Measurements from ENCODE around the gene PRCD.
A peak's percentile ranks its signal among the peaks of the same experiment; 100 is the strongest.

PRCD gene

GRCh38 chr17:76560036-76560876 lies 20.4 kb downstream of the PRCD start:
- peaks cover 13% of the 10 kb centered on the region for H3K79me2 ChIP-seq (ENCODE audit: control insufficient read depth, insufficient read depth, low read length, poor library complexity)
- no peak overlapping the region for H2AFZ ChIP-seq (ENCODE audit: insufficient read depth, low read length, poor library complexity)
- no peak for DNase-seq
- H4K12ac ChIP-seq (ENCODE audit: low read depth, low read length) = no peak overlapping the region
- H3K4me2 ChIP-seq (ENCODE audit: low read length) = no peak overlapping the region
- no peak overlapping the region for H3K18ac ChIP-seq (ENCODE audit: low read length)
- no peak overlapping the region for H3K9ac ChIP-seq (ENCODE audit: low read length)
- H2BK12ac ChIP-seq (ENCODE audit: low read length) = no peak overlapping the region
- no peak overlapping the region for H4K8ac ChIP-seq (ENCODE audit: low read depth, low read length)
- H4K91ac ChIP-seq (ENCODE audit: low read depth, low read length) = no peak overlapping the region
- peaks cover 18% of the 10 kb centered on the region for H3K79me1 ChIP-seq (ENCODE audit: low read length)
- H2AK5ac ChIP-seq (ENCODE audit: low read length) = no peak overlapping the region
- H3K27me3 ChIP-seq (ENCODE audit: insufficient read depth, low read length) = no peaks in the 10 kb centered on the region
- no peak overlapping the region for H2BK5ac ChIP-seq (ENCODE audit: low read depth, low read length, poor library complexity)
- H3K23ac ChIP-seq (ENCODE audit: low read length) = no peak overlapping the region
- H3K4me3 ChIP-seq (ENCODE audit: low read depth, low read length) = no peak overlapping the region
- no peak overlapping the region for H2BK120ac ChIP-seq (ENCODE audit: insufficient read depth, low read length, poor library complexity)
- no CpG with 5 or more reads among the region's 10 CpGs for WGBS (ENCODE audit: extremely low coverage, insufficient coverage, insufficient read length)
- no peak overlapping the region for H3K27ac ChIP-seq (ENCODE audit: low read depth, low read length)
- H3K4me1 ChIP-seq (ENCODE audit: control insufficient read depth in 1 of 2, insufficient read depth in 2 of 2, low read length in 2 of 2) = peaks cover 0 to 3% of the 10 kb centered on the region in 2 experiments
- no peaks in the 10 kb centered on the region for H3K9me3 ChIP-seq (ENCODE audit: insufficient read depth, low read depth, low read length)
- no peak overlapping the region for H3K14ac ChIP-seq (ENCODE audit: low read length)
- H3K36me3 ChIP-seq (ENCODE audit: control insufficient read depth in 1 of 2, insufficient read depth in 2 of 2, low read length in 2 of 2) = peaks cover 15 to 25% of the 10 kb centered on the region in 2 experiments
- peak overlapping the region; percentile 72 for H3K4ac ChIP-seq (ENCODE audit: low read depth, low read length)

DNA sequence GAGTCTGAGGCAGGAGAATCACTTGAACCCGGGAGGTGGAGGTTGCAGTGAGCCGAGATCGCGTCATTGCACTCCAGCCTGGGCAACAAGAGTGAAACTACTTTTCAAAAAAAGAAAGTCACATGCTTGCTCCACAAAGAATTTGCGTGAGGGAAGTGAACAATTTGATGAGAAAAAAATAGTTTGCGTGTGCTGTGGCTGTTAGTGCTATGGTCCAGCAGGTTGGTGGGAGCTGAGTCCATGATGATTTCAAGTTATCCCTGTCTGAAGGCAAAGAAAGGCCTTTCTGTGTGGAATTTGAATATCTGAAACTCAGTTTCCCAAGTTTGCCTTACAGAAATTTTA lies 21.0 kb downstream of the PRCD start:
- Histone ChIP-seq H4K91ac (ENCODE audit: low read depth, low read length) (no peak overlapping the region), H3K79me2 (ENCODE audit: control insufficient read depth, insufficient read depth, low read length, poor library complexity) (peaks cover 13% of the 10 kb centered on the region), H3K18ac (ENCODE audit: low read length) (no peak overlapping the region), H3K4me2 (ENCODE audit: low read length) (no peak overlapping the region), H3K23ac (ENCODE audit: low read length) (no peak overlapping the region), H3K9ac (ENCODE audit: low read length) (no peak overlapping the region), H2BK12ac (ENCODE audit: low read length) (no peak overlapping the region), H3K14ac (ENCODE audit: low read length) (no peak overlapping the region), H3K36me3 (ENCODE audit: control insufficient read depth in 1 of 2, insufficient read depth in 2 of 2, low read length in 2 of 2) (peaks cover 15 to 31% of the 10 kb centered on the region in 2 experiments), H3K4me1 (ENCODE audit: control insufficient read depth in 1 of 2, insufficient read depth in 2 of 2, low read length in 2 of 2) (no peaks in the 10 kb centered on the region), H3K79me1 (ENCODE audit: low read length) (peaks cover 13% of the 10 kb centered on the region), H3K9me3 (ENCODE audit: insufficient read depth, low read depth, low read length) (no peaks in the 10 kb centered on the region), H3K4ac (ENCODE audit: low read depth, low read length) (no peak overlapping the region), H2AFZ (ENCODE audit: insufficient read depth, low read length, poor library complexity) (no peak overlapping the region), H4K12ac (ENCODE audit: low read depth, low read length) (no peak overlapping the region), H2AK5ac (ENCODE audit: low read length) (no peak overlapping the region), H3K27me3 (ENCODE audit: insufficient read depth, low read length) (no peaks in the 10 kb centered on the region), H4K8ac (ENCODE audit: low read depth, low read length) (no peak overlapping the region), H2BK5ac (ENCODE audit: low read depth, low read length, poor library complexity) (no peak overlapping the region), H3K27ac (ENCODE audit: low read depth, low read length) (no peak overlapping the region), H2BK120ac (ENCODE audit: insufficient read depth, low read length, poor library complexity) (no peak overlapping the region), H3K4me3 (ENCODE audit: low read depth, low read length) (no peak overlapping the region)
- no peak for DNase-seq
- no CpG with 5 or more reads among the region's 6 CpGs for WGBS (ENCODE audit: extremely low coverage, insufficient coverage, insufficient read length)

GRCh38 chr17:76561332-76561731 lies 21.5 kb downstream of the PRCD start:
- no peak overlapping the region for H4K8ac ChIP-seq (ENCODE audit: low read depth, low read length)
- peak overlapping the region; percentile 46 for H3K4ac ChIP-seq (ENCODE audit: low read depth, low read length)
- H3K79me2 ChIP-seq (ENCODE audit: control insufficient read depth, insufficient read depth, low read length, poor library complexity) = peaks cover 13% of the 10 kb centered on the region
- H2BK5ac ChIP-seq (ENCODE audit: low read depth, low read length, poor library complexity) = no peak overlapping the region
- H3K9ac ChIP-seq (ENCODE audit: low read length) = no peak overlapping the region
- no peak overlapping the region for H4K12ac ChIP-seq (ENCODE audit: low read depth, low read length)
- H3K4me2 ChIP-seq (ENCODE audit: low read length) = no peak overlapping the region
- H3K36me3 ChIP-seq (ENCODE audit: control insufficient read depth in 1 of 2, insufficient read depth in 2 of 2, low read length in 2 of 2) = peaks cover 17 to 35% of the 10 kb centered on the region in 2 experiments
- no CpG with 5 or more reads among the region's 7 CpGs for WGBS (ENCODE audit: extremely low coverage, insufficient coverage, insufficient read length)
- H3K14ac ChIP-seq (ENCODE audit: low read length) = no peak overlapping the region
- H3K4me1 ChIP-seq (ENCODE audit: control insufficient read depth in 1 of 2, insufficient read depth in 2 of 2, low read length in 2 of 2) = no peaks in the 10 kb centered on the region
- H3K27ac ChIP-seq (ENCODE audit: low read depth, low read length) = no peak overlapping the region
- H3K27me3 ChIP-seq (ENCODE audit: insufficient read depth, low read length) = no peaks in the 10 kb centered on the region
- H3K23ac ChIP-seq (ENCODE audit: low read length) = no peak overlapping the region
- DNase-seq = no peak
- H3K9me3 ChIP-seq (ENCODE audit: insufficient read depth, low read depth, low read length) = no peaks in the 10 kb centered on the region
- no peak overlapping the region for H2BK120ac ChIP-seq (ENCODE audit: insufficient read depth, low read length, poor library complexity)
- no peak overlapping the region for H2BK12ac ChIP-seq (ENCODE audit: low read length)
- H3K79me1 ChIP-seq (ENCODE audit: low read length) = peaks cover 13% of the 10 kb centered on the region
- no peak overlapping the region for H3K4me3 ChIP-seq (ENCODE audit: low read depth, low read length)
- H4K91ac ChIP-seq (ENCODE audit: low read depth, low read length) = no peak overlapping the region
- H3K18ac ChIP-seq (ENCODE audit: low read length) = no peak overlapping the region
- H2AFZ ChIP-seq (ENCODE audit: insufficient read depth, low read length, poor library complexity) = no peak overlapping the region
- H2AK5ac ChIP-seq (ENCODE audit: low read length) = no peak overlapping the region

GRCh38 chr17:76561799-76562268 lies 22.0 kb downstream of the PRCD start:
- Histone ChIP-seq H3K79me2 (ENCODE audit: control insufficient read depth, insufficient read depth, low read length, poor library complexity) (peaks cover 13% of the 10 kb centered on the region), H2BK12ac (ENCODE audit: low read length) (no peak overlapping the region), H4K8ac (ENCODE audit: low read depth, low read length) (no peak overlapping the region), H3K4me1 (ENCODE audit: control insufficient read depth in 1 of 2, insufficient read depth in 2 of 2, low read length in 2 of 2) (no peaks in the 10 kb centered on the region), H2AFZ (ENCODE audit: insufficient read depth, low read length, poor library complexity) (no peak overlapping the region), H2BK120ac (ENCODE audit: insufficient read depth, low read length, poor library complexity) (no peak overlapping the region), H3K9ac (ENCODE audit: low read length) (no peak overlapping the region), H3K23ac (ENCODE audit: low read length) (no peak overlapping the region), H4K91ac (ENCODE audit: low read depth, low read length) (no peak overlapping the region), H3K27me3 (ENCODE audit: insufficient read depth, low read length) (no peaks in the 10 kb centered on the region), H3K4me3 (ENCODE audit: low read depth, low read length) (no peak overlapping the region), H3K18ac (ENCODE audit: low read length) (no peak overlapping the region), H3K4ac (ENCODE audit: low read depth, low read length) (no peak overlapping the region), H3K36me3 (ENCODE audit: control insufficient read depth in 1 of 2, insufficient read depth in 2 of 2, low read length in 2 of 2) (peaks cover 20 to 40% of the 10 kb centered on the region in 2 experiments), H3K14ac (ENCODE audit: low read length) (no peak overlapping the region), H3K27ac (ENCODE audit: low read depth, low read length) (no peak overlapping the region), H3K79me1 (ENCODE audit: low read length) (peaks cover 12% of the 10 kb centered on the region), H3K4me2 (ENCODE audit: low read length) (no peak overlapping the region), H2AK5ac (ENCODE audit: low read length) (no peak overlapping the region), H2BK5ac (ENCODE audit: low read depth, low read length, poor library complexity) (no peak overlapping the region), H4K12ac (ENCODE audit: low read depth, low read length) (no peak overlapping the region), H3K9me3 (ENCODE audit: insufficient read depth, low read depth, low read length) (no peaks in the 10 kb centered on the region)
- no peak for DNase-seq
- WGBS (ENCODE audit: extremely low coverage, insufficient coverage, insufficient read length) = no CpG with 5 or more reads among the region's 5 CpGs

All from trophoblast cell (in vitro differentiated cells and primary cell).